Kidney tubule cell (primary cell): Measurements from ENCODE around the gene HECW1.

Experiments used
- DNase-seq: peaks from one replicate; pipeline ENCODE4 v3.0.0-alpha.2; 2018; ENCODE audit warnings: low spot score

Gene HECW1

DNA sequence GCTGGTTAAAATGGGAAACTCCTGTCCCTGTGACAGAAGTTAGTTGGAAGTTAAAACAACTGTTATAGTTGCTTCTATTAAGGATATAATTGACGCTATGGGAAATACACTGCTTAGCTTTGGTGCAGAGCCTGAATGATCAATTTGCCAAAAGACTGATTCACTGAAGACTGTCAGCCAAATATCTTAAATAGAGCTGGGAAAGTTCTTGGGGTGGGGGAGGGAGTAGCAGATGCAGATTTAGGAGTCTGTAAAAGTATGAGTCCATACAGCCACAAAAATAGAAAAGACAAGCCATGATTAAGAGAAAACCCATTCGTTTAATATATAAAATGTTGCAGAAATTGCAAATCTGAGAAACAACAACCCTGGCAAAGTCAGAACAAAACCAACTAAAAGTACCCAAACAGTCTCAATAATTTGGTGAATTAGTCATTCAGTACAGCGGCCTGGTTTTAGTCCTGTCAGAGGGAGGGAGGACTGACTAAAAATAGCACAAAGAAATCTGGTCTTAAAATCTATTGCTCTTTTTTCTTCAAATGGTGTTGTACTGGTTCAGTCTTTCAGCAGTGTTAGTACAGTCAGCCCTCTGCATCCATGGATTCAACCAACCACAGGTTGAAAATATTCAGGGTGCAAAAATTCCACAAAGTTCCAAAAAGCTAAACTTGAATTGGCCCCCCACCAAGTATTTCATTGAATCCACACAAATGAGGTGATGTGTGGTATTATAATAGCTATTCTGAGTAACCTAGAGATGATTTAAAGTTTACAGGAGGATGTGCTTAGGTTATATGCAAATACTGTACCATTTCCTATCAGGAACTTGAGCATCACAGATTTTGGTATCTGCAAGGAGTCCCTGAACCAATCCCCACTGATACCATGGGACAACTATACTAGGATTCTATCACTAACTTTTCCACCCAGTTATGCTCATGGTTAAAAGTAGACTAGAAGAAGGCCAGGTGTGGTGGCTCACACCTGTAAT, 500.4 kb downstream of the HECW1 start:
- no peak for DNase-seq
